KG1 (cell line): Measurements from ENCODE around the gene ERI2.
"Not testable (repeated sequence)": the region's sequence is repeated elsewhere in the genome, so short reads cannot be mapped to it uniquely, and the experiment has no call there.

Experiments
- DNase-seq: peaks from one replicate; lab custom pipeline; 2025; lab: John Stamatoyannopoulos, UW

Gene ERI2

GRCh38 chr16:20814784-20815183 lies 8.5 kb upstream of the ERI2 start:
- DNase-seq: peak; percentile 45

DNA sequence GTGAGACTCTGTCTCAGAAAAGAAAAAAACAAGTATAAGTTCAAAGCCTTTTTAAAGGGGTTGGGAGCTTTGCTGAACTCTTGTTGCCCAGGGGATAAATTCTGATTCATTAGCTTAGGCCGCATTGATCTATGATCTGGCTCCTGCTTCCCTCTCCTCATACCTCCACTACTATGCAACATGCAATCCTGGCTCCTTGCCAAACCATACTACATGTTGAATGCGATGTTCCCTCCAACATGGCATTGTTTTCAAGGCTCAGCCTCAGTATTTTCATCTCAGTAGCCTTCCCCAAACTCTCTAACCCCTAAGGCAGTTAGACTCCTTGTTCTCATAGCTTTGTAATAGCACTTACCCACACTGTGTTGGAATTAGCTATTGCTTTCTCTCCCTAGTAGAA lies 6.2 kb upstream of the ERI2 start:
- DNase-seq: no peak

GRCh38 chr16:20811889-20812439 lies 5.7 kb upstream of the ERI2 start:
- no peak for DNase-seq

GRCh38 chr16:20807862-20808261 lies 1.6 kb upstream of the ERI2 start:
- no peak for DNase-seq

GRCh38 chr16:20805684-20806167 lies 546 bp downstream of the ERI2 start:
- DNase-seq: not testable (repeated sequence)

DNA sequence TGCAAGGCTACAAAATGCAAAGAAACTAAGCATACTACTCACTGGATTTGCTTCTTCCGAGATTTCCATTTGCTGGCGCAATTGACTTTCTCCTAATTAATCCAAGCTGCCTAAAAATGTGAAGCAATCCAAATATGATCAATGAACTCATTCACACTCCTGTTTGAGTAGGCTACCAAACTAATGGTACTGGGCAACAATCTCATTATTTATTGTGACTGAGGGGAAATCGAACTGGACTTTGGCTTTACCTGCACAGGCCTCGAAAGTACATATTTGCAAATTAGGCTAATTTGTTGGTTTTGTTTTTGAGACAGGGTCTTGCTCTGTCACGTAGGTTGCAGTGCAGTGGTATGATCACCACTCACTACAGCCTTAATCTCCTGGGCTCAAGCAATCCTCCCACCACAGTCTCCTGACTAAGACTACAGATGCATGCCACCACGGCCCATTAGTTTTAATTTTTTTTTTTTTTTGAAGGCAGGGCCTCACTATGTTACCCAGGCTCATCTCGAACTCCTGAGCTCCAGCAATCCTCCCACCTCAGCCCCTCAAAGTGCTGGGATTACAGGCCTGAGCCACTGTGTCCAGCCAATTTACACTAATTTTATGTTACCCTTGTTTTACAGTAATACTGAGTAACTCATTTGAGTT lies 2.6 kb downstream of the ERI2 start:
- no peak for DNase-seq

DNA sequence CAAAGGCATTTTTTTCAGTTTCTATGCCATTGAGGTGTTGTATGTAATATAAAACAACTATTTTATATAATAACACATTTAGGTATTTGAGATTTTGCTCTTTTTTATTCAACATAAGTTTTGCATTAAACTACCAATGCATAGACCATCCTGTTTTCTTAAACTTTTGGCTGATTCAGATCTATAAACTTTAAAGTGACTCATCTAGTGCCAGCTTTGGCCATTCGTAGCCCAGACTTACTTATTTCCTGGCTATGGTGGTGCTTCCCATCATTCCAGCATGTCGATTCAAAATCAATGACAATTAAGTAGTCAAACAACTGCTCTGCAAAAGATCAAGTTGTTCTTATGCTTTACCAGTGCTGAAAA lies 3.1 kb downstream of the ERI2 start:
- DNase-seq: no peak

- DNase-seq: no peak
Measured at GRCh38 chr16:20801278-20801677, 5.0 kb downstream of the ERI2 start.

DNA sequence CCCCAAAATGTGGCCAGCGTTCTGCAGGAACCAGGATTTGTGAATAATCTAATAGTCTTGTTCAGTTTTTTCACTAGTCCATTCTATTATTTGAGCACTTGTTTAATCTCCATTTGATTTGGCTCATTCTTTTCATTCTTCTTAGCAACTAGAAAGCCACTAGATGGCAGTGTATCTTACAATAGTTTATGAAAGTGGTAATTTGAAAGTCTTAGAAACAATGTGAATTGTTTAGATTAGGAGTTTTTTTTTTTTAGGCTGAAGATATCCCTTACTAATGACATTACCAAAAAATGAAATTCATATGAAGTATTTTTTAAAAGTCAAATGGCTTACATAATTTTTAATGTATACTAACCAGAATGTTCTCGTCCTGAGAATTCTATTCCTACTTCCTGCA lies 6.7 kb downstream of the ERI2 start:
- DNase-seq: no peak

DNA sequence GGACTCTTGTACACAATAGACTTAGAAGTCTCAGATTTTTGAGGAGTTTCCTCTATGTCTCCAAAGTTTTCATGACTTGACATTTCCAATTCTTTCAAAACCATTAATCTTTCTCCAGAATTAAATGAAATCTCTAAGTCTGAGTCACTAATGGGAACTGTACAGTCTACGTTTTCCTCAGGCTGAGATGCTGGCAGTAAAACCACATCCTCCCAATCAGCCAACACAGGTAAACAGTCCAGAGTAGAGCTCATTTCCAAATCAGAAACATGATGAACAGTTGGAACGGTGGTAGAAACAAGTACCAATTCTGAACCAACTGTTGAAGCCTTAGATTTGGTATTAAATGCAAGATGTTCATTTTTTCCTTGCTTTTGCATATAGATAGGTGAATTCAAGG lies 7.9 kb downstream of the ERI2 start:
- DNase-seq: no peak

- DNase-seq: no peak
Measured at GRCh38 chr16:20791923-20792612, 14.2 kb downstream of the ERI2 start.

DNA sequence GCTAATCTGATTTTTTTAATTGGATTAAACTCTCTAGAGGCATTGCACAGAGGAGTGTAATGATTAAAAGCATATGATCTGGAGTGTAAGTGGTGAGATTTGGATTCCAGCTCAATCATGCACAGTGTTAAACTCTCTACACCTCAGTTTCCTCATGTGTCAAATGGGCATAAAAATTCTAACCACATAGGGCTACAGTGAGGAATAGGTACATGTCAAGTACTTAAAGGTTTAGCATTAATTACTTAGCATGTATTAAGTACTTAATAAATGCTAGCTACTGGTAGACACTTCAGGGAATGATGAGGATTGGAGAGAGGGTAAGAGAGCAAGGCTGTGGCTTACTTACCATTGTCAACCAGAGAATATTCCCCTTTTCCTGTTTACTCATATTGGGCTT lies 17.1 kb downstream of the ERI2 start:
- no peak for DNase-seq

GRCh38 chr16:20784204-20784603 lies 22.1 kb downstream of the ERI2 start:
- DNase-seq: no peak

DNA sequence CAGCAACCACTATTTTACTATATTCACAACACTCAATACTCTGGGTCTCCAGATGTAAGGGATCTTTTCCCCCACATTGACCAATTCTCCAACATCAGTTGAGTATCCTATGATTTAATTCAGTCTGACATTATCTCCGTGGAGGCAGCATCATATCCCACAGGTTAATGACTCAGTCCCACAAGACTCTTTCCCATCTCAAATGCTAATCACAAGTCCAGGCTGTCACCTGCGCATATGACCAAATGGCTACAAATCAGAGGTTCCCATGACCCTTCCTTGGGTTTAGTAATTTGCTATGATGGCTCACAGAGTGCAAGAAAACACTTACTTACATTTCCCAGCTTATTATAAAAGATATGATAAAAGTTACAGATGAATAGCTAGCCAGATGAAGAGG lies 23.8 kb downstream of the ERI2 start:
- DNase-seq: no peak

DNA sequence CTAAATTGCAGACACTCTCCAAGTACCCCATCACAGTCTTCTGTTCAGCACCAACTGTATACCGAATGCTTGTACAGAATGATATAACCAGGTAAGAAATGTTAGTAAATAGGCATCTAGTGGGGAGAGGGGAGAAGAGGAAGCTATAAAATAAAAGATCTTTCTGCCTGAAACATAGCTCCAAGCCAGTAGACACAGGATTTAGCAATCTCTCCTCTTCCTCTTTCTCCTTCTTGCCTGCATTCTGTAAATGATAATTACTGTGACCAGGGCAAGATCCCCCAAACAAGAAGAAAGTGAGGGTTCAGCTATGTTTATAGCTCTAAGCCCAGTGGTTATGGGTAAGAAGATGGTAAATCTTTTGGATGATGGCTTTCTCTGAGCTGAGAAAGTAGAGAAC lies 24.6 kb downstream of the ERI2 start:
- DNase-seq: no peak

DNA sequence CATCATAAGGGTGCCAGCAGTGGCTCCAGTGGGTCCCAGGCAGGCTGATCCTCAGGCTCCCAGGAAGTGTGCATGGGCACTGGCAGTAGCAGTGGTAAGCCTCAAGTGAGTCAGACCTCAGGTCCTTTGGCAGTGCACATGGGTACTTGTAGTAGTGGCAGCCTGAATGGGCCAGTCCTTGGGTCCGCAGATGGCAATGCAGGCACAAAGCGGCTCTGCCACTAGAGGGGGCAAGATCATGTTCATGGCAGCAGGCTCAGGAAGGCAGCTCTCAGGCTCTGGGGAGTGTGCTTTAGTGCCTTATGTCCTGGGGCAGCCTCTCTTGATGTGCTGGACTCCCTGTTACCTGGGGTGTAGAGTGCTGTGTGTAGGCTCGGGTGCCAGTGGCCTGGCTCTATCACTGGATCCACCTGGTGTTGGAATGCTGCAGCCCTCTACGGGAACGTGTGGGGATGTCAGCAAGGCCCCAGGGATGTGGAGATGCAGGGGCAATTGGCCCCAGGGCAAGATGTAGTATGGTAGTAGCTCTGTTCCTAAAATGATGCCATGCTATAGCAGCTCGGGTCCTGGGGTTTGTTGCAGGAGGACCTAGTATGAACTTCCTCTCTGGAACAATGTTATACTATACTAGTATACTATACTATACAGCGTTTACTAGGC lies 31.4 kb downstream of the ERI2 start:
- peak; percentile 46 for DNase-seq

DNA sequence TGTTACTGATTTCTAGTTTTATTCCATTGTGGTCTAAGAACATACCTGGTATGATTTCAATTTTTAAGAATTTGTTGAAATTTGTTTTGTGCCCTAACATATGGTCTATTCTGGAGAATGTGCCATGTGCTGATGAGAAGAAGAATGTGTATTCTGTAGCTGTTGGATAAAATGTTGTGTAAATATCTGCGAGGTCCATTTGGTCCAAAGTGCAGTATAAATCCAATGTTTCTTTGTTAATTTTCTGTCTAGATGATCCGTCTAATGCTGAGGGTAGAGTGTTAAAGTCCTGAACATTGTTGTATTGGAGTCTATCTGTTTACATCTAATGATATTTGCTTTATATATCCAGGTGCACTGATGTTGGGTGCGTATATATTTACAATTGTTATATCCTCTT lies 32.6 kb downstream of the ERI2 start:
- no peak for DNase-seq

DNA sequence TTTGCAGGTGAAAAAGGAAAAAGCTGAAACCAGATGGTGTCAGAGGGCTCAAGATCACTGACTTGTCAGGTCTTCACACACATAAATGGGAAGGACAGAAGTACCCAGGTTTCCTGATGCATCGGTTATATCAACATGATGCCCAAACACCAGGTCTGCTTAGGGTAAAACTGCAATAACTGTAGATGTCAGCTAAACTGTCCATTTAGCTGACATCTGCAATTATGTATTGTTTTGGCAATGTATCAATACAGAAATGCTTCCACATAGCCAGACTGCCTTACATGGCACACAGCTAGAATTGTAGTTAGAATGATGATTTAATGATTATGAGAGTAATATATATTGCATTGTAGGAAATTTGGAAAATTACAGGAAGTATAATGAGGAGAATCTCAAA lies 37.5 kb downstream of the ERI2 start:
- DNase-seq: no peak

GRCh38 chr16:20768121-20768520 lies 38.2 kb downstream of the ERI2 start:
- no peak for DNase-seq

DNA sequence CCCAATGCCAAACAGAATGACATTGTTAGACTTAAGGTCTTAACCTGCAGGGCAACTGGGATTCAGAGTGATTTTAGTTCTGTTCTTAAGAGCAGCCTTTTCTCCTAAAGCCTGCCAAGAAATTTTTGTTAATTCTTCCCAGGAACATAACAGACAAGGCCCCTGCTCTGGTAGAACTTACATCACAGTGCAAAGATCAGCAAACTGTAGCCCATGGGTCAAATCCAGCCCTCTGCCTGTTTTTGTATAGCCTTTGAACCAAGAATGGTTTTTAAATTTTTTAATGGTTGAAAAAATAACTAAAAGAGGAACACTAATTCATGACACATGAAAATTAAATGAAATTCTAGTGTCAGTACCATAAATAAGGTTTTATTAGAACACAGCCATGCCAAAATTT lies 38.7 kb downstream of the ERI2 start:
- no peak for DNase-seq

DNA sequence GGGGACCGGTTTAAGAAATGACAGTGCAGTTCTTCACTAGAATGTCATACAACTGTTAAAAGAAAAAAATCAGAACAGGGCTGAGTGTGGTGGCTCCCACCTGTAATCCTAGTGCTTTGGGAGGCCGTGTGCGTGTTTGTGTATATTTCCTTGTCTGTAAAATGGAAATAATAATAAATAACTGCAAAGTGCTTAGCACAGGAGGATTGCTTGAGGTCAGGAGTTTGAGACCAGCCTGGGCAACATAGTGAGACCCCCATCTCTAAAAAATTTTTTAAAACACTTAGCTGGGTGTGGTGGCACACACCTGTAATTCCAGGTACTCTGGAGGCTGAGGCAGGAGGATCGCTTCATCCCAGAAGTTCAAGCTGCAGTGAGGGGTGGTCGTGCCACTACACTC lies 40.0 kb downstream of the ERI2 start:
- DNase-seq: no peak

GRCh38 chr16:20765732-20766131 lies 40.5 kb downstream of the ERI2 start:
- no peak for DNase-seq

GRCh38 chr16:20764448-20764847 lies 41.8 kb downstream of the ERI2 start:
- DNase-seq: not testable (repeated sequence)
